Liver (tissue), 9 donors: Measurements from ENCODE around the gene CLN3. TPM values are rescaled to one million over a fixed set of nuclear protein-coding genes. Genes with fewer than 3 reads are reported as not detected.

Experiments used
- DNase-seq: peaks from one replicate; pipeline ENCODE4 v3.0.0-alpha.2; 2017; ENCODE audit warnings: low spot score
- H3K27ac ChIP-seq, 2 donors: one replicate each; pipeline ENCODE4 v1.7.0; 2013; ENCODE audit warnings: inconsistent platforms in 2 of 2, low read length in 2 of 2, control low read depth in 1 of 2, low read depth in 1 of 2, mild to moderate bottlenecking in 1 of 2
- H3K27me3 ChIP-seq, 4 donors: one replicate each; pipeline versions ENCODE4 v1.6.1 to v1.7.0; 2013; ENCODE audit warnings: low read length in 3 of 4, inconsistent platforms in 1 of 4, mild to moderate bottlenecking in 1 of 4, moderate library complexity in 1 of 4; ENCODE audit not compliant: control insufficient read depth in 4 of 4, insufficient read depth in 4 of 4
- H3K36me3 ChIP-seq, 4 donors: one replicate each; pipeline versions ENCODE4 v1.6.1 to v1.7.0; 2013; ENCODE audit warnings: low read length in 3 of 4, mild to moderate bottlenecking in 3 of 4, low read depth in 1 of 4, moderate library complexity in 1 of 4; ENCODE audit not compliant: control insufficient read depth in 4 of 4, insufficient read depth in 3 of 4
- H3K4me1 ChIP-seq, 4 donors: one replicate each; pipeline versions ENCODE4 v1.6.1 to v1.7.0; 2013; ENCODE audit warnings: low read length in 3 of 4, mild to moderate bottlenecking in 3 of 4, moderate library complexity in 1 of 4; ENCODE audit not compliant: control insufficient read depth in 4 of 4, insufficient read depth in 4 of 4
- H3K4me3 ChIP-seq, 3 donors: one replicate each; pipeline versions ENCODE4 v1.6.1 to v1.7.0; 2013; ENCODE audit warnings: low read length in 3 of 3, control low read depth in 1 of 3, low read depth in 1 of 3, mild to moderate bottlenecking in 1 of 3
- H3K9ac ChIP-seq, 2 donors: one replicate each; pipeline ENCODE4 v1.7.0; 2013; ENCODE audit warnings: low read length in 2 of 2, mild to moderate bottlenecking in 2 of 2, moderate library complexity in 2 of 2, control low read depth in 1 of 2, low read depth in 1 of 2
- H3K9me3 ChIP-seq, 4 donors: one replicate each; pipeline versions ENCODE4 v1.6.1 to v1.7.0; 2013; ENCODE audit warnings: low read length in 3 of 4; ENCODE audit not compliant: control insufficient read depth in 4 of 4
- EGR1 ChIP-seq, 2 donors: IDR thresholded peaks; 2 replicates each; pipeline ENCODE4 v1.6.1; 2016 to 2018; ENCODE audit warnings: antibody characterized with exemption in 2 of 2, low read depth in 2 of 2
- FOXA1 ChIP-seq: IDR thresholded peaks from 2 replicates; pipeline ENCODE4 v1.6.1; 2016; ENCODE audit warnings: antibody characterized with exemption
- FOXA2 ChIP-seq: IDR thresholded peaks from 2 replicates; pipeline ENCODE4 v1.6.1; 2016; ENCODE audit warnings: antibody characterized with exemption
- GABPA ChIP-seq, 2 donors: IDR thresholded peaks in 1 of 2; conservative IDR thresholded peaks in 1 of 2; 2 replicates each; pipeline ENCODE4 v1.6.1; 2016; ENCODE audit warnings: antibody characterized with exemption in 2 of 2, mild to moderate bottlenecking in 1 of 2, moderate library complexity in 1 of 2
- HNF4A ChIP-seq, 2 donors: conservative IDR thresholded peaks; 2 replicates each; pipeline ENCODE4 v1.6.1; 2016; ENCODE audit warnings: antibody characterized with exemption in 2 of 2, mild to moderate bottlenecking in 2 of 2
- HNF4G ChIP-seq: IDR thresholded peaks from 2 replicates; pipeline ENCODE4 v1.6.1; 2016; ENCODE audit warnings: antibody characterized with exemption
- JUND ChIP-seq, 2 donors: IDR thresholded peaks; 2 replicates each; pipeline ENCODE4 v1.6.1; 2016; ENCODE audit warnings: antibody characterized with exemption in 2 of 2
- SP1 ChIP-seq: IDR thresholded peaks from 2 replicates; pipeline ENCODE4 v1.6.1; 2018; ENCODE audit warnings: antibody characterized with exemption, mild to moderate bottlenecking
- YY1 ChIP-seq: IDR thresholded peaks from 2 replicates; pipeline ENCODE4 v1.6.1; 2016; ENCODE audit warnings: antibody characterized with exemption, mild to moderate bottlenecking
- WGBS: extraction: QIAGEN DNeasy Blood & Tissue Kit; methylation state at CpG from one replicate; pipeline ENCODE4 v1.1.7; 2013; 5-methylcytosine and 5-hydroxymethylcytosine counted together
- polyA plus RNA-seq, 2 donors: library from polyadenylated mRNA; stranded (reverse) in 1 of 2; unstranded in 1 of 2; fragments of 200-250 nt in 1 of 2; fragments of >200 nt in 1 of 2; fragmentation: Nextera tagmentation in 1 of 2; extraction: Ambion mirVana in 1 of 2; gene quantifications; one replicate each; pipeline versions ENCODE4 v1.2.1 to v1.2.3, GENCODE V29; 2013 to 2015
- total RNA-seq, 2 donors: library from RNA; depleted of rRNA; stranded (reverse); fragments of >200 nt; gene quantifications; one replicate each; pipeline ENCODE4 v1.2.3, GENCODE V29; 2014
- TF ChIP-seq, protein P1 (sequence below): fragments of 150-350 bp; IDR thresholded peaks from 2 replicates; pipeline ENCODE4 v1.5.1; 2017; ENCODE audit warnings: improper control_type of control experiment, low read depth, low read length; ENCODE audit not compliant: missing input control
- TF ChIP-seq, protein P2 (sequence below): IDR thresholded peaks from 2 replicates; pipeline ENCODE4 v1.6.1; 2016; ENCODE audit warnings: antibody characterized with exemption
- donor health status: healthy.
- donor health status: healthy.
- donor health status: healthy.
- donor health status: healthy.
- donor health status: healthy.

The CLN3 gene
- total and polyA plus RNA-seq, 4 donors = 16.1 to 23.6 (median 19.3) TPM

DNA sequence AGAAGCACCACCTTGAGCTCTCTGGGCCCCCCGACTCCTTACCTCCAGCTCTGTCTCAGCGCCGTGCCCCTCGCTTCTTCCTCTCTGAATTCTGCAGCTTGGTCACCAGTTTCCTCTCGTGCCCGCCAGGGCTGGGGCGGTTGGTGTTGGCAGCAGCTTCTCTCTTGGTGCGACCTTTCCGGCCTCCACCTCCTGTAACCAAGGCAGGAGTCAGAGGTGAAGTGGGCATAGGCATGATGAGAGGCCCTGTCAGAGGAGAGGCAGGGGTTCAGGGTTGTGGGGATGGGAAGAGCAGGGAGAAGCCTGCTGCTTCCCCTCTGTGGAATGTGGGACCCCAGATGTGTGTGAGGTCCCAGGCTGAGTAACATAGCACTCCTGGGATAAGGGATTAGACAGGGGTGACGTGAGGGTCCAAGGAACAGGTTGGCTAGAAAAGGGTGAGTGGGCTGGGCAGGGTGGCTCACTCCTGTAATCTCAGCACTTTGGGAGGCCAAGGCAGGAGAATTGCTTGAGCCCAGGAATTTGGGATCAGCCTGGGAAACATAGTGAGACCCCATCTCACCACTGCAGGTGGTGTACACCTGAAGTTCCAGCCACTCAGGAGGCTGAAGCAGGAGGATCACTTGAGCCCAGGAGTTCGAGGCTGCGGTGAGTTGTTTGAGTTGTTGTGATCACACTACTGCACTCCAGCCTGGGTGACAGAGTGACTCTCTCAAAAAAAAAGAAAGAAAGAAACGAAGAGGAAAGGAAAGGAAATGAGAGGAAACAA lies 46.3 kb upstream of the CLN3 start:
- H3K27ac ChIP-seq = peak overlapping the region; percentile 92 to 98
- peaks cover 14 to 52% (median 28%) of the 10 kb centered on the region in 4 donors for H3K4me1 ChIP-seq
- no peaks in the 10 kb centered on the region for H3K9me3 ChIP-seq
- peak overlapping the region; percentile 62 to 75 (median 68) for H3K4me3 ChIP-seq
- H3K9ac ChIP-seq = peak overlapping the region; percentile 89 to 95
- 29% methylated on average over 13 of the region's 13 CpGs for WGBS
- TF ChIP-seq EGR1 (IDR thresholded peaks at IDR 0.05; ENCODE audit: low read depth in 2 of 2) (no peak), HNF4G (no peak), GABPA (IDR thresholded peaks at IDR 0.05 in 1 of 2, conservative IDR thresholded peaks at IDR 0.05 in 1 of 2) (no peak), FOXA2 (no peak), SP1 (no peak)
- TF ChIP-seq, protein P1, sequence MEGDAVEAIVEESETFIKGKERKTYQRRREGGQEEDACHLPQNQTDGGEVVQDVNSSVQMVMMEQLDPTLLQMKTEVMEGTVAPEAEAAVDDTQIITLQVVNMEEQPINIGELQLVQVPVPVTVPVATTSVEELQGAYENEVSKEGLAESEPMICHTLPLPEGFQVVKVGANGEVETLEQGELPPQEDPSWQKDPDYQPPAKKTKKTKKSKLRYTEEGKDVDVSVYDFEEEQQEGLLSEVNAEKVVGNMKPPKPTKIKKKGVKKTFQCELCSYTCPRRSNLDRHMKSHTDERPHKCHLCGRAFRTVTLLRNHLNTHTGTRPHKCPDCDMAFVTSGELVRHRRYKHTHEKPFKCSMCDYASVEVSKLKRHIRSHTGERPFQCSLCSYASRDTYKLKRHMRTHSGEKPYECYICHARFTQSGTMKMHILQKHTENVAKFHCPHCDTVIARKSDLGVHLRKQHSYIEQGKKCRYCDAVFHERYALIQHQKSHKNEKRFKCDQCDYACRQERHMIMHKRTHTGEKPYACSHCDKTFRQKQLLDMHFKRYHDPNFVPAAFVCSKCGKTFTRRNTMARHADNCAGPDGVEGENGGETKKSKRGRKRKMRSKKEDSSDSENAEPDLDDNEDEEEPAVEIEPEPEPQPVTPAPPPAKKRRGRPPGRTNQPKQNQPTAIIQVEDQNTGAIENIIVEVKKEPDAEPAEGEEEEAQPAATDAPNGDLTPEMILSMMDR = no peak
- TF ChIP-seq, protein P2, sequence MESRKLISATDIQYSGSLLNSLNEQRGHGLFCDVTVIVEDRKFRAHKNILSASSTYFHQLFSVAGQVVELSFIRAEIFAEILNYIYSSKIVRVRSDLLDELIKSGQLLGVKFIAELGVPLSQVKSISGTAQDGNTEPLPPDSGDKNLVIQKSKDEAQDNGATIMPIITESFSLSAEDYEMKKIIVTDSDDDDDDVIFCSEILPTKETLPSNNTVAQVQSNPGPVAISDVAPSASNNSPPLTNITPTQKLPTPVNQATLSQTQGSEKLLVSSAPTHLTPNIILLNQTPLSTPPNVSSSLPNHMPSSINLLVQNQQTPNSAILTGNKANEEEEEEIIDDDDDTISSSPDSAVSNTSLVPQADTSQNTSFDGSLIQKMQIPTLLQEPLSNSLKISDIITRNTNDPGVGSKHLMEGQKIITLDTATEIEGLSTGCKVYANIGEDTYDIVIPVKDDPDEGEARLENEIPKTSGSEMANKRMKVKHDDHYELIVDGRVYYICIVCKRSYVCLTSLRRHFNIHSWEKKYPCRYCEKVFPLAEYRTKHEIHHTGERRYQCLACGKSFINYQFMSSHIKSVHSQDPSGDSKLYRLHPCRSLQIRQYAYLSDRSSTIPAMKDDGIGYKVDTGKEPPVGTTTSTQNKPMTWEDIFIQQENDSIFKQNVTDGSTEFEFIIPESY = no peak
- no peak for DNase-seq
- H3K27me3 ChIP-seq = no peaks in the 10 kb centered on the region
- H3K36me3 ChIP-seq = peaks cover 0 to 2% (median 0%) of the 10 kb centered on the region in 4 donors

DNA sequence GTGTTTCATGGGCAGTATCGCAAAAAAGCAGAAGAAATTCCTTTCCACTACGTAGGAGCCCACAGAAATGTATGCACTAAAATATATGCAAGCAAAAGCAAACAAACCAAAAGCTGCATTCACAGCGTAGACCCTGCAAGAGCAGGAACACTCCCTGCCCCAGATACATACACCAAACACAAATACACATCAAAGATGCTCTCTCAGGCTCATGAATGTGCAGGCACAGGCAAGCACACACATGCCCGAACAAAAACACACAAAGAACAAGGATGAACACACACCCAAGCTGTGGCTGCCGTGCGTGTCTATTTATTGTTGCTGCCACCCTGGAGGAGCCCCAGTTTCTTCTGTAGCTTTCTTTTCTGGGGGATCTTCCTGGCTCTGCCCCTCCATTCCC lies 45.2 kb upstream of the CLN3 start:
- Histone ChIP-seq H3K27ac (peak overlapping the region; percentile 92 to 98), H3K4me3 (peak overlapping the region; percentile 62 to 75 (median 68)), H3K27me3 (no peaks in the 10 kb centered on the region), H3K36me3 (peaks cover 0 to 2% (median 0%) of the 10 kb centered on the region in 4 donors), H3K4me1 (peaks cover 12 to 53% (median 32%) of the 10 kb centered on the region in 4 donors), H3K9ac (peak overlapping the region; percentile 89 to 95), H3K9me3 (no peaks in the 10 kb centered on the region)
- WGBS = 37% methylated on average over 6 of the region's 6 CpGs
- DNase-seq = no peak
- TF ChIP-seq, protein P2 = no peak
- no peak for TF ChIP-seq YY1
- no peak for TF ChIP-seq HNF4A (conservative IDR thresholded peaks at IDR 0.05)
- no peak for TF ChIP-seq EGR1 (IDR thresholded peaks at IDR 0.05; ENCODE audit: low read depth in 2 of 2)
- TF ChIP-seq GABPA (IDR thresholded peaks at IDR 0.05 in 1 of 2, conservative IDR thresholded peaks at IDR 0.05 in 1 of 2) = no peak
- TF ChIP-seq FOXA1 = no peak
- TF ChIP-seq JUND (IDR thresholded peaks at IDR 0.05) = no peak
- TF ChIP-seq, protein P1 = no peak
